Panc1 (cell line): ENCODE measurements around the gene GNAZ. TPM values are rescaled to one million over a fixed set of nuclear protein-coding genes. Genes with fewer than 3 reads are reported as not detected.

Source experiments
- ATAC-seq: fragments of 200-7000 bp; cut with Tn5 transposase; 2 replicates; pipeline ENCODE4 v1.9.1; 2020; ENCODE audit warnings: mild to moderate bottlenecking, moderate library complexity
- BruUV-seq: library from RNA; stranded (reverse); fragments of 400-500 nt; replicated peaks from 2 replicates; lab custom pipeline; 2021; lab: Mats Ljungman, UMichigan
- CTCF ChIA-PET: fragments of 300-600 bp; sonication (Branson Sonifier 250); formaldehyde crosslinking; loops from one replicate; lab custom pipeline; 2022; ENCODE audit warnings: antibody characterized with exemption; lab: Charles Lee
- POLR2A ChIA-PET: fragments of 300-600 bp; sonication (Branson Sonifier 250); formaldehyde crosslinking; loops from one replicate; lab custom pipeline; 2022; ENCODE audit warnings: antibody characterized with exemption; lab: Charles Lee
- DNase-seq: peaks from one replicate; pipeline ENCODE4 v3.0.0-alpha.2; 2010; ENCODE audit warnings: low read depth, low spot score
- H3K27ac ChIP-seq: 2 replicates; pipeline ENCODE4 v1.5.1; 2011; ENCODE audit warnings: mild to moderate bottlenecking, low read length, inconsistent platforms
- H3K27me3 ChIP-seq: fragments of 200-500 bp; sonication (Bioruptor generic); 2 replicates; pipeline ENCODE4 v1.6.0; 2014; ENCODE audit warnings: low read length, inconsistent platforms; ENCODE audit not compliant: control insufficient read depth, insufficient read depth
- H3K36me3 ChIP-seq: fragments of 200-500 bp; sonication (Bioruptor generic); 2 replicates; pipeline ENCODE4 v1.5.1; 2014; ENCODE audit warnings: inconsistent platforms, mild to moderate bottlenecking, low read length, moderate library complexity; ENCODE audit not compliant: control insufficient read depth, insufficient read depth
- H3K4me1 ChIP-seq: 2 replicates; pipeline ENCODE4 v1.5.1; 2011; ENCODE audit warnings: inconsistent platforms, mild to moderate bottlenecking, low read length, moderate library complexity; ENCODE audit not compliant: control insufficient read depth, insufficient read depth
- H3K4me3 ChIP-seq, 2 experiments: 2 replicates each; pipeline ENCODE4 v1.5.1; 2011 to 2012; ENCODE audit warnings: low read depth in 2 of 2, low read length in 2 of 2, mild to moderate bottlenecking in 2 of 2, inconsistent platforms in 1 of 2, moderate library complexity in 1 of 2
- H3K9me3 ChIP-seq: fragments of 200-500 bp; sonication (Bioruptor generic); 2 replicates; pipeline ENCODE4 v1.5.1; 2014; ENCODE audit warnings: low read depth, mild to moderate bottlenecking, inconsistent platforms, low read length, moderate library complexity; ENCODE audit not compliant: control insufficient read depth, insufficient read depth
- CTCF ChIP-seq: fragments of 450-650 bp; IDR thresholded peaks from 2 replicates; pipeline ENCODE4 v1.5.1; 2017; ENCODE audit warnings: mild to moderate bottlenecking
- POLR2AphosphoS5 ChIP-seq: IDR thresholded peaks from 2 replicates; pipeline ENCODE4 v1.6.1; 2012; ENCODE audit warnings: mild to moderate bottlenecking, low read depth, low read length, moderate library complexity
- REST ChIP-seq, 2 experiments: IDR thresholded peaks; 2 replicates each; pipeline ENCODE4 v1.6.1; 2011 to 2012; ENCODE audit warnings: low read depth in 2 of 2, control low read depth in 1 of 2, low read length in 1 of 2, mild to moderate bottlenecking in 1 of 2, moderate library complexity in 1 of 2; ENCODE audit not compliant: insufficient read depth in 1 of 2
- SIN3A ChIP-seq: IDR thresholded peaks from 2 replicates; pipeline ENCODE4 v1.6.1; 2012; ENCODE audit warnings: low read depth, mild to moderate bottlenecking, low read length, moderate library complexity, borderline replicate concordance; ENCODE audit not compliant: insufficient read depth
- TCF7L2 ChIP-seq: IDR thresholded peaks from 2 replicates; pipeline ENCODE4 v1.6.1; 2011; ENCODE audit warnings: mild to moderate bottlenecking, low read depth, low read length, inconsistent platforms
- in situ Hi-C: cut with HindIII; loops from 2 replicates; pipeline ENCODE4 v1.10.0; 2016; ENCODE audit warnings: low sequenced_read_pairs, low pct_unique_long_range_greater_than_20kb
- intact Hi-C: fragments of 100-400 bp; cut with micrococcal nuclease; formaldehyde crosslinking; loops from one replicate; pipeline ENCODE4 v1.10.0; 2022; ENCODE audit not compliant: unreplicated experiment
- total RNA-seq: library from RNA; stranded (reverse); gene quantifications from one replicate; pipeline ENCODE4 v1.2.1, GENCODE V29; 2021; ENCODE audit not compliant: unreplicated experiment

The GNAZ gene
- total RNA-seq, 1 experiment from 2014 or later = 11.9 TPM

GRCh38 chr22:23065069-23065451 is 5.3 kb upstream of the GNAZ start:
- ChIA-PET POLR2A (no interaction called here), CTCF (interaction anchor here (0.5 kb wide), 1 partner anchor 69 kb away, joined by 6 read pairs; no protein-coding TSS in a partner anchor)
- no peak for ATAC-seq
- no peaks in the 10 kb centered on the region for H3K4me1 ChIP-seq
- H3K4me3 ChIP-seq = no peak overlapping the region
- H3K36me3 ChIP-seq = no peaks in the 10 kb centered on the region
- intact Hi-C loops (no loop called here), in situ Hi-C loops (no loop called here)
- no peaks in the 10 kb centered on the region for H3K9me3 ChIP-seq
- no peaks in the 10 kb centered on the region for H3K27me3 ChIP-seq
- TF ChIP-seq REST (IDR thresholded peaks at IDR 0.05; ENCODE audit: insufficient read depth in 1 of 2, low read depth in 2 of 2, low read length in 1 of 2) = no peak
- no peak for TF ChIP-seq POLR2AphosphoS5
- TF ChIP-seq CTCF = no peak
- no peak for TF ChIP-seq SIN3A
- TF ChIP-seq TCF7L2 = no peak
- no TSS peak for BruUV-seq
- no peak for DNase-seq
- no peak overlapping the region for H3K27ac ChIP-seq

- TF ChIP-seq REST (IDR thresholded peaks at IDR 0.05; ENCODE audit: insufficient read depth in 1 of 2, low read depth in 2 of 2, low read length in 1 of 2) (no peak), CTCF (no peak), TCF7L2 (no peak), SIN3A (no peak), POLR2AphosphoS5 (no peak)
- in situ Hi-C loops (no loop called here), intact Hi-C loops (no loop called here)
- no peak for ATAC-seq
- BruUV-seq = no TSS peak
- no peaks in the 10 kb centered on the region for H3K36me3 ChIP-seq
- no peaks in the 10 kb centered on the region for H3K4me1 ChIP-seq
- no peak overlapping the region for H3K4me3 ChIP-seq
- no peak overlapping the region for H3K27ac ChIP-seq
- no peaks in the 10 kb centered on the region for H3K9me3 ChIP-seq
- ChIA-PET CTCF (no interaction called here), POLR2A (no interaction called here)
- no peaks in the 10 kb centered on the region for H3K27me3 ChIP-seq
- no peak for DNase-seq
Measured at GRCh38 chr22:23065495-23066122, 4.7 kb upstream of the GNAZ start.
